Ovary (tissue), 3 donors: ENCODE results near the gene ZSCAN30.

ENCODE experiments used
- POLR2A ChIP-seq: fragments of 450-650 bp; IDR thresholded peaks from one replicate; pipeline ENCODE4 v1.6.1; 2017; ENCODE audit warnings: antibody characterized with exemption, mild to moderate bottlenecking, moderate library complexity
- TF ChIP-seq, protein P1 (sequence below), 3 donors: fragments of 450-650 bp in 2 of 3; fragments of 200-600 bp in 1 of 3; IDR thresholded peaks; one replicate each; pipeline versions ENCODE4 v1.5.1 to v1.8.0; 2016 to 2022; ENCODE audit warnings: antibody characterized with exemption in 3 of 3, mild to moderate bottlenecking in 1 of 3
- donor health status: DM: no; HTN: no; CAD: no.

DNA sequence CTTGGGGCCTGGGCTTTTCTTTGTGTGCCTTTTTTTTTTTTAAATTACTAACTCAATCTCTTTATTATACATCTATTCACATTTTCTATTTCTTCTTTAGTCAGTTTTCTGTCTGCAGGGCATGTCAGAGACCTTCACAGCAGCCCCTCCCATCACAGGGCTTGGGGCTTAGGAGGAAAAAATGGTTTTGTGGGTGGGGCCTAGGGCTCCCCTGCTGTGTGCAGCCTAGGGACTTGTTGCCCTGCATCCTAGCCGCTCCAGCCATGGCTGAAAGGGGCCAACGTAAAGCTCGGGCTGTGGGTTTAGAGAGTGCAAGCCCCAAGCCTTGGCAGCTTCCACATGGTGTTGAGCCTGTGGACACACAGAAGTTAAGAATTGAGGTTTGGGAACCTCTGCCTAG lies 13.8 kb downstream of the ZSCAN30 start:
- TF ChIP-seq POLR2A: no peak
- TF ChIP-seq, protein P1, sequence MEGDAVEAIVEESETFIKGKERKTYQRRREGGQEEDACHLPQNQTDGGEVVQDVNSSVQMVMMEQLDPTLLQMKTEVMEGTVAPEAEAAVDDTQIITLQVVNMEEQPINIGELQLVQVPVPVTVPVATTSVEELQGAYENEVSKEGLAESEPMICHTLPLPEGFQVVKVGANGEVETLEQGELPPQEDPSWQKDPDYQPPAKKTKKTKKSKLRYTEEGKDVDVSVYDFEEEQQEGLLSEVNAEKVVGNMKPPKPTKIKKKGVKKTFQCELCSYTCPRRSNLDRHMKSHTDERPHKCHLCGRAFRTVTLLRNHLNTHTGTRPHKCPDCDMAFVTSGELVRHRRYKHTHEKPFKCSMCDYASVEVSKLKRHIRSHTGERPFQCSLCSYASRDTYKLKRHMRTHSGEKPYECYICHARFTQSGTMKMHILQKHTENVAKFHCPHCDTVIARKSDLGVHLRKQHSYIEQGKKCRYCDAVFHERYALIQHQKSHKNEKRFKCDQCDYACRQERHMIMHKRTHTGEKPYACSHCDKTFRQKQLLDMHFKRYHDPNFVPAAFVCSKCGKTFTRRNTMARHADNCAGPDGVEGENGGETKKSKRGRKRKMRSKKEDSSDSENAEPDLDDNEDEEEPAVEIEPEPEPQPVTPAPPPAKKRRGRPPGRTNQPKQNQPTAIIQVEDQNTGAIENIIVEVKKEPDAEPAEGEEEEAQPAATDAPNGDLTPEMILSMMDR (IDR thresholded peaks at IDR 0.05): no peak
